HG02870 (cell line): ENCODE results near the gene STRA6.

Source experiments
- ATAC-seq: cut with Tn5 transposase; IDR thresholded peaks from one replicate; pipeline ENCODE4 v1.9.1; 2021; ENCODE audit warnings: mild to moderate bottlenecking, moderate library complexity; ENCODE audit not compliant: unreplicated experiment

The STRA6 gene

DNA sequence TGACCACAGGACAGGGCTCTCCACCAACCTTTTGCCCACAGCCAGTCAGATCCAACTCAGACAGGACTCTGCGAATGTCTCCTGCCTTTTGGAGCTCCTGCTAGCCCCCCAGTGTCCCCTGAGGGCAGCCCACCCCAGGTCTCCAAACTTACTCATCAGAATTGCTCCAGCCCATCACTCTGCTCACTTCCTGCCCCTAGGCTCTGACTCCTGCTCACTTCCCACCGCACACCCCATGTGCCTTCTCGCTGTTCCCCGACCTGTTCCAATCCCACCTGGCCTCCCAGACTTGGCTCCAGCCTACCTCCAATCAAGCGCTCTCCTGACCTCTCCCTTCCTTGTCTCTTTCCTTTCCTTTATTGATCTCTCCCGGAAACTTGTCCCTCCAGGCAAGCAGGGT is 5.9 kb upstream of the STRA6 start:
- ATAC-seq = no peak

DNA sequence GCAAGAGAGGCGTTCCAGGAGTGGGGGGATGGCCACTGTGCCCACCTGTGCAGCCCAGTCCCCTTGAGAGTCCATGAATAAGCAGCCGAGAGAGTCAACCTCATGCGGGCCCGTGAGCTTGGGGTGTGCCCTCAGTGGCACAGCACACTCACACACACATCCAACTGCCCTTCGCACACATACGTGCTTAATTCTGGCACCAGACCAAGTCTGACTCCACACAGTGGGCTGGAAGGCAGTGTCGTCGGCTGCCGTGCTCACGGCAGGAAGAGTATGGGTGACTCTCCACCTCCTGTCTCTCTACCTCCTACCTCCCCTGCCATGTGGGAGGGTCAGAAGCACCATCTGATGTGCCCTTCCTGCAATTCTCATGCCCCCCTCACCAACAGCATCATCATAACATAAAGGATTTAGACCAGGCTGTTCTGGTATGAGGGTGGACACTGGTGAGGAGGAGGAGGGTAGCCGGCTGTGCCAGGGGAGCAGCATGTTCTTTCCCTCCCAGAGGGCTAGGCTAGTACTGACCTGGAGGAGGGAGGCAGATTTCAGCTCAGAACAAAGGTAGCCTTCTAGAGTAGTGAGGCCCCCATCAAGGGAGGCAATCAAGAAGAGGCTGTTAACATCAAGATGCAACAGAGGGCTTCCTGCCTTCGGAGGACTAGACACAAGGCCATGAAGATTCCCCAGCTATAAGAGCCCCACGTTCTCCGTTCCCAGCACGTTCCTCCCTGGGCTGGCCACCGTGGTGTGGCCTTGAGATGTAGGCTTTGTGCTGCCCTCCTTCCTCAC is 5.3 kb upstream of the STRA6 start:
- ATAC-seq = no peak

DNA sequence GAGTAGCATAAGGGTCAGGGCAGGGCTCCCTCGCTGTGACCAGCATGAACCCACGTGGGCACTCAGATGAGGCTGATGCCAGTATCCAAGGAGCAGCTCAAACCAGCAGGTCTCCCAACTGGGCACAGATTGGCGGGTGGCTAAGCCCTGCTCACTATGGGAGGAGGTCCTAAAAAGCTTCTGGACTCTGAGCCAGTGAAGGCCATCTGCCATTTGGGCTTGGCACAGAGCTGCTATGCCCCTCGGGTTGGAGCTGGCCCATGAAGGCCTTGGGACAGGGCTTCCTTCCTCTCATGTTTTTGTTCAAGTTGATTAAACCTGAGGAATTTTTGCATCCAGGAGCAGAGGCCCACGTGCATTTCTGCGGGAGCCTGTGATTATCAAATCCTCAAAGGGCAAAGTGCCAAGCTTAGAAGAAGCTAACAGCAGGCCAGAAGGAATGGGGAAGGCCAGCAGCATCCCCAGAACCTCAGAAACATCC is 4.3 kb upstream of the STRA6 start:
- ATAC-seq = no peak

DNA sequence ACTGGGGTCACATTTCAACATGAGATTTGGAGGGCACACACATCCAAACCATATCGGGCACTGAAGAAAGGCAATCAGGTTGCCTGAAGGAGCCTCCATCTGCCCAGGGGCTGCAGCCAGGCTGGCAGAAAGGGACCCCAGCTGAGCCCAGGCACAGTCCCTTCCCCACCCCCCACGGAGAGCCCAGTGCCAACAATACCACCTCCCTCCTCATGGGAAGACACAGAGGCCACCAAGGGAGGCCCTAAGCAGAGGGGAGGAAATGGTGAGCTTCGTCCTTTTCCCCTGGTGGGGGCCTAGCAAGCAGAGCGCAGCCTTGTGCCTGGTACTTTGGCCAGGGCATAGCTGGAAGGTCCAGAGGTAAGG is 3.0 kb upstream of the STRA6 start:
- ATAC-seq = no peak

DNA sequence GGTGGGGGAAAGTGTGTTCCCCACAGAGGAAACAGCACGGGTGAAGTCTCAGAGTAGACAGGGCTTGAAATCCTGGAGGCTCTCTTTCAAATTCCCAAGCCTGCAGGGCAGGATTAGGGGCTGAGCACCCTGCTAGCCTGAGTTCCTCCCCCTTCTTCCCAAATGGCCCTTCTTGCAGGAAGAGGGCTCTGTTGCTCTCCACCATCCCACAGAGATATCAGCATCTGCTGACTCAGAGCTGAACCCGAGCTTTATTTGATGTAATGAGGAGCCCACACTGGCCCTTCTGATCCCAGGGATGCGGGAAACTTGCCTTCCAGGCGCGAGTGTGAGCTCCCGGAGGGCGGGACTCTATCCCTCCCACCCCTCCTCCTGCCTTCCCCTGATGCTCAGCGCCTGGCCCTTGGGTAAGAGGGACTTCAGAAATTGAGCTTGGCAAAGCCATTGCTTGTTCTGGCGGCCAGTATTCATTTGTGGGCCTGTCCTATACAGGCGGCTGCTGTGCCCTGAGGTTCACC is 1.4 kb upstream of the STRA6 start:
- no peak for ATAC-seq

DNA sequence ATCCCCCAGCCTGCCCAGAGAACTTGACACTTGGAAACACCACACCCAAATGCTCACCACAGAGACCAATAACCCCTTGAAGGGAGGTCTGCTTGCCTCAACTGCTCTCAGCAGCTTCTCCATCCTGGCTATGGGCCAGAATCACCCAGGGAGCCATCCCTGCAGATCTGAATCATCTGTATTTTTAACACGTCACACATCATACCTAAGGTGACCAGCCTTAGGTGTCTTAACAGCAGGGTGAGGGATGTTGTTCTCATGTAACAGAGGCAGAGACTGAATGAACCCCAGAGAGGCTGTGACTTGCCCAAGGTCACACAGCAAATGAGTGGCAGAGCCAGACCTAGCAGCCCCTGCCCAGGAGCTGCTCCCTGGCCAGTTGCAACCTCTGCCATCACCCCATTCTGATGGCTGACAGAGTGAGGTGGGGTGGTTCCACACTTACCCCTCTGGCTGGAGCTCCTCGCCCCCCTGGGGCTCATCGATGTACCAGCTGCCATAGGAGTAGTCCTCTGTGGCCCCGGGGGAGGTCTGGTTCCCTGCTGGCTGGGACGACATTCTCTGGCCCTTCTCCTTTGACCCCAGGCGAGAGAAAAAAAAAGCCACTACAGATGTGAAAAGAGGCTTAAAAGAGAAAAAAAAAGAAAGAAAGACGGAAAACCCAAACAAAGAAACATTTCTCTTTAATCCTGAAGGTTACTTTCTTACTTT is 722 bp downstream of the STRA6 start:
- ATAC-seq = no peak

DNA sequence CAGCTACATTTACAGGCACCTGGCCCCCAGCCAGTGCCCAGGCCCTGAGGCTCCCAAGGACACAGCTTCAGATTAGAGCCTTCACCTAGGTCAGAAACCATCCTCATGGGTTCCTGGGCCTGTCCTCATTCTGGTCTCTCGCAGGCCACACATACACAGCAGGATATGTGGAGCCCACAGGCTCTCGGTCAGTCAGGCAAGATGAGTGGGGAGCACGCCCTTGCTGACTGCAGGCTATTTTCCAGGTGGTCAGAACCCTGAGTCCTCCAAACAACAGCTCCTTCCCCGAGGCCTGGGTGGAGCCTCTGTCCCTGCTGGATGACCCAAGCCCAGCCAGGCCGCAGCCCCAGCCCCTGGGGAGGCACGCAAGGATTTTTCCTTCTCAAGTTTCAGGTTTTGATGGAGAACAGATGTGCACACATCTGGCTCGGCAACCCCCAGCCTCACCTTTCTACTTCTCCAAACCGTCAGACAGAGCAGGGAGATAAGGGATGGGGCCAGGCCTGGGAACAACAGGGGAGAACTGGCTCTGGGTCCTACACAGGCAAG is 1.6 kb downstream of the STRA6 start:
- no peak for ATAC-seq

DNA sequence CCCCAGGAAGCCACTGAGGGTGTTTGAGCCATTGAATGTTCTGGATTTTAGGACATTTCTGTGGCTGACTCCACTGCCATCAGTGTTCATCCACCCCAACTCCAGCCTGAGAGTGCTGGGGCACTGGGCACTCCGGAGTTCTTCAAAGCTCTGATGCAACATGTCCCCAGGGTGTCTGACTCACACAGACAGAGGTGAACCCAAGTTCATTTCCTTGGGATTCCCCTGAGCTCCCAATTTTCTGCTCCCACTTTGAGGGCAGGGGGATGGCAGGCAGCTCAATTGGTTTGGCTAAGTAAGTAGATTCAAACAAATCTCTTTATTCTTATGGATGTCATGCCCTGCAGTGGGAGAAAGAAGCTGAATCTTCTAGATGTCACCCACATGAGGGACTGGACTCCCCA is 2.2 kb downstream of the STRA6 start:
- no peak for ATAC-seq

DNA sequence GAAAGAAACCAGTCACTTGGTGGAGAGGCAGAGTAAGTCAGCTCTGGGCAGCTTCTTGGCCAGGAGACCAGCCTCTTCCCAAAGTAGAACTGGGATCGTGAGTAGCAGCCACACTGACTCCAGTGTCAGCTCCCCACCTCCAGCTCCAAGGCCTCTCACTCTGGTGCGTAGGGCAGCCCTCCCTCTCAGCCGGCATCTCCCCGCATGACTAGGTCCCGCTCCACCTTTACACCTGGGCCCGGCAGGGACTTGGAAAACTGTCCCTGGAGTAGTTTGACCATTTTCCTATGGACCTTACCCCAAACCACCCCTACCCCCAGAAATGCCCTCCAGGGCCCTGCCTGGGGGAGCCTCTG is 3.3 kb downstream of the STRA6 start:
- no peak for ATAC-seq

DNA sequence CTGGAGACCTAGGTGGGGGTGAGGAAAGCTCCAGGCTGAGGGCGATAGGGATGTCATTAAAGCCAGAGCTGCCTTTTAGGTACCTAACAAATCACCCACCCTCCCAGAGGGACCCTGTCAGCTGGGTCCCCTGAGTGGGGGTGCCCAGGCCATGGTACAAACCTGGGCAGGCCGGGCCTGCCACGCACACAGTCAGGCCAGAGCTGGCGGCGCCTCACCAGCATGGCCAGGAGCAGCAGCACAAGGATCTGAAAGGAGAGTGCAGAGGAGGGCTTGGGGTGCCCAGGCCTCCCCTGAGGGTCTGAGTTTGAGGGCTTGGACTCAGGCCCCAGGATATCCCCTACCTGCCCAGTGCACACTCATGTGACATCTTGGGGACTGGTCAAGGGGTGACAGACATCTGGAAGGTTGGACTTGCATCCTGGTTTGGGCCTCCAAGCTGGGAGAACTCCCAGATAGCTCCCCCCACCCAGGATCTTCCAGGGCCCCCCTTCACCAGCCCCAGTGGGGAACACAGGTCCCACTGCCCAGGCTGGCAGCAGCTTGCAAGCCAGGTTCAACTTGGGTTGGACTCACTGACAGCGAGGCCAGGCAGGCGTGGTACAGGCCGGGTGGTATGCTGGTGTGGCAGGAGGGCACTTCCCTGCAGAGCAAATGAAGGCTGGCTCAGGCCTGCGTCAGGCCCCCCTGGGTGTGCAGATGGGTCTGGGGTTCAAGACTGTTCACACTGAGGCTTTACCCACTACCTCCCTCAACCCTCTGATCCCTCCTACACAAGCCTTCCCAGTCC is 5.2 kb downstream of the STRA6 start:
- ATAC-seq = no peak

DNA sequence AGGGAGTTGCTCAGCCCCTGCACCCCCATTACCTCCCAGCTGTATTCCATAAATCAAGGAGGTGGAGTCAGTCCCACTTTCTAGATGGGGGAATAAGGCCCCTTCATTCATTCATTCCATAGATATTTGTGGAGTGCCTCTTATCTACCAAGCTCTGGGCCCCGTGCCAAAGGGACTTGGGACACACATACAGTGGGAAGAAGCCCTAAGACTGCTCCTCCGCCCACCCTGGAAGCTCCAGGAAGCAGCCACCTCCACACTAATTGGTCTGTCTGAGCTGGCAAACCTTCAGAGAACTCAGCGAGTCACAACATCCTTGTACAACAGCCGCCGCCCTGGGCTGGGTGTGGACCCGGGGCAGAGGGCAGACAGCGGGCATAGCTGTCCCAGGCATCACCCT is 6.4 kb downstream of the STRA6 start:
- ATAC-seq = no peak

DNA sequence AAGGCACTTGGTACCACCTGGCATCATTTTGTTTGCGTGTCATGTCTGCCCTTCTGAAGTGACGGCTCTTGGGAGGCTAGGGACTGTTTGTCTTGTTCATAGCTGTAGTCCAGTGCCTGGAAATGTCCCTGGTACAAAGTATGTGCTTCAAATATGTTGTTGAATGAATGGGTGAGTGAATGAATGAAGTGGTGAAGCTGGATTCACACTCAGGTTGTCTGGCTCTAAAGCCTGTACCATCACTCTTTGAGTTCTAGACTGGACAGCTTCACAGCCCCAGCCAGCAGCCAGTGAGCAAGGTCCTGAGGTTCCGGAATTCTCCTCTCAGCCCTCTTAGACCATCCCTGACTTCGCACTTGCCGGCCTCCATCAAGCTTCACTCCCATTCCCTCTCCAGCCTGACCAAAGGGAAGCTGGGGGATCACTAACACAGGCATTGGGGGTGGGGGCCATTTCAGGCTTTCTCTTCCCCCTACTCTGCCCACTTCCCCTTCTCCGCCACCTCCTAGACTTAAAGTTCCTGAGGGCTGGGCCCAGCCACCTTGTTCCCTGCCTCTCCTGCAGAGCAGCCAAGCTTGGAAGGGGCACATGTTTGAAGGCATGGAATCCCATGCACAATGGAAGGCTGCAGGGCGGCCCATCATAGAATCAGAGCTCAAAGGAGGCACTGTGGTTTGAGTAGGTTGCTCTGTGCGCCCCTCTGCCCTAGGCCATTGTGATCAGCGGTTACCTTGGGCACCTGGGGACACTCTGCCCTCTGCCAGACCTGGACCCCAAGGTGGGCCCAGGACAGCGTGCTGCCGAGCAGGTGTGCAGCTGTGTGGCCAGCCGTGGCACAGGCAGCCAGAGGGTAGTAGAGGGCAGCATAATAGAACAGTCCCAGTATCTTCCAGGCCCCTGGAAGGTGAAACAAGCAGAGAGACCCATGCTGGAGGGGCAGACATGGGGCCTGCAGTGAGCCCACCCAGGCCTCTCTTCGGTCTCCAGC is 7.7 kb downstream of the STRA6 start:
- no peak for ATAC-seq

DNA sequence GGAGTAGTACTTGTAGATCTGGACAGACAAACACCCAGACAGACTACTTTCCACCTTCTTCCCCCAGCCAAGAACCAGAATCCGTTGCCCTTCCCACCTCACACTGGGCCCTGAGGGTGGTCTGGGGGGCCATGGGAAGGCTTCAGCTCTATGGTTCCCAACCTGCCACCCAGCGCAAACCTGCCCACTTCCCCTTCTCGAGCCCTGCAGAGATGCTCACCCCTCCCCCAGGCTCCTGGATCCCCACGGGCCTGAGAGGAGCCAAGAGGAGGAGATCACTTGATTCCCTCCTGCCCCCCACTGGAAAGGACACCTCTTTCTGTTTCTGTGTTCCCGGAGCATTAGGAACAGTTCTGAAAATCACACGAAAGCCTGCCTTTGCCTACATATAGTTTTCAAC is 8.7 kb downstream of the STRA6 start:
- ATAC-seq = no peak

DNA sequence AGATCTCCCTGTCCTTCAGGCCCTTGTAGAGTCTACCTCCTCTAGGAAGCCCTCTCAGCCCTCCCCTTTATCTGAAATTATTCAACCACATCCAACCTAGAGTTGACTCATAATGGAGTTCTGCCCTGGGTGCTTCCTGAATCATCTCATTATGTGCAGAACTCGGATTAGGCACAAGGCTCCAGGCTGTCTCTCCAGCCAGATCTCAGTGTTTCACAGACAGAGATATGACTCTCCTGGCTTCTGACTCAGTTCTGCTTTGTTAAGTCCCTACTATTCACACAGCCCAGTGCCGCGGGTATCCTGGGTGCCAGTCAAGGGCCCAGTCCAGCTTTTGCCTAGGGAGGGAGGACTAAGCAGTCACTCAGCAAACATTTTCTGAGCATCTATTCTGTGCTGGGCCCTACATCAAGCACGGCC is 9.3 kb downstream of the STRA6 start:
- no peak for ATAC-seq

DNA sequence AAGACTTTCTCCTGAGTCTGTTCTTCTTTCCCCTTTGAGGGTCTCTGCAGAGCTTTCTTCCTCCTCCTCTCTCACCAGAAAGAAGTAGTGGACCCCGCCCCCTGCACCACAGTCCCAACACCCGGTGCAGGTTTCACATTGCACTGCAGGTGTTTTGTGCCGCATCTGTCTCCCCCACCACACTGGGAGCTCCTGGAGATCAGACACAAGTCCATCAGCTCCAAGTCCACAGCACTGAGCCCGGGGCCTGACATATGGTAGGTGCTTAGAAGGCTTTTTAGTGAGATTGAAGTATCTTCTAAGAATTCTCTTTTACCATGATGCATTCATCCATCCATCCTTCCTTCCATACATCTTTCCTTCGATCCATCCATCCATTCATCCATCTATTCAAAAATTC is 9.8 kb downstream of the STRA6 start:
- ATAC-seq = no peak

DNA sequence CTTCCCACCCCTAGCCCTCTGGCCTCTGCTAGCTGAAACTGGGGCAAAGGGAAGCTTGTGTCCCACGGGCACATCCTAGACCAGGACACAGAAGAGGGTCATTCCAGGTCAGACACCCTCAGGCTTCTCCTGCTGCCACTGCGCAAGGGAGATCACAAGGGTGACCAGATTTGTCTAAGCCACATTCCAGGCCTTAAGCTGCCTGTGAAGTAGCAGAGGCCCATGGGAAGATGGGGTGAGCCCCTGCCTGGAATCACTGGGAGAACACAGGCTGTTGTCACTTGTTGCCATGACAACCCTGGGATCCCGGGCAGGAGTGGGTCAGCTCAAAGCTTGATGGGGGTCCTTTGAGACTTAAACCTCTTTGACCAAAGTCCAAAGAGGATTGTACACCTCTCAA is 10.8 kb downstream of the STRA6 start:
- ATAC-seq = no peak

DNA sequence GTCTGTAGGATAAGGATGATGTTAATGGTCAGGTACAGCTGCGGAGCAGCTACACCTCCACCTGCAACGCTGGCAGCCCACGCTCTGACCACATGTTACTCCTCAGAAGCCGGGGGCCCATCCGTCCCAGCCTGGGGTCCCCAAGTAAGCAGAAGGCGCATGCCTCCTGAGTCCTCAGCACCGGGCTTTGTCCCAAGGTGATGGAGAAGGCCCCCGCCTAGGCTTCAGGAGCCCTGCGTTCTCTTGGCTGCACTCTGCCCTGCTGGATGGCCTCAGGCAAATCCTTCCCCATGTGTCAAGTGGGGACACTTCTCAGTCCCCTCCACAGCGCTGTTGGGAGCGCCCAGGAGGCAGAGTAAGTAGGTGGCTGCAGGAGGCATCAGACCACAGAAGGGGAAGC is 14.4 kb downstream of the STRA6 start:
- no peak for ATAC-seq

DNA sequence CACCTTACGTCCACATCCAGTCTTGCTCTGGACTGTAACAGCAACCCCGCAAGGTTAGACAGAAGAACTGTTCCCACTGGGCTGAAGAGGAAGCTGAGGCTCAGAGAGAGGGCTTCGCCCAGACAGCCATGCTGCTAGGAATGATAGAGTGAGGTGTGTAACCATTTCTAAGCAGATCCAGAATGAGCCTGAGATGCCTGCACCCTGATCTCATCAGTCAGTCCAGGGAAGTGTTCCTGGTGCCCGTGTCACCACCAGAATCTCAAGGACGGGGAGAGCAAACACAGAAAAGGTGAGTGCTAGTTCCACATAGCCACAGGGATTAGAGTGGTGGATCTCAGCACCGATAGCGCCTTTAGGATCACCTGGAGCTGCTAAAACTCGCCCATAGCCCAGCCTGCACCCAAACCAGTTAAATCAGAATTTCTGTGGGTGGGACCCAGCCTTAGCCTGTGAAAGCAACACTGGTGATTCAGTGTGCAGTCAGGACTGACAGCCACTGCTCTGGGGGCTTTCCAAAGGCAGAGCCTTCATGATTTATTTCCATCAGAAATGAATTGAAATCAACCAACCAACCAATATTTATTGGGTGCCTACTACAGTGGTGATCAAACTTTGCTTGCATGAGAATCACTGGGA is 16.8 kb downstream of the STRA6 start:
- no peak for ATAC-seq

DNA sequence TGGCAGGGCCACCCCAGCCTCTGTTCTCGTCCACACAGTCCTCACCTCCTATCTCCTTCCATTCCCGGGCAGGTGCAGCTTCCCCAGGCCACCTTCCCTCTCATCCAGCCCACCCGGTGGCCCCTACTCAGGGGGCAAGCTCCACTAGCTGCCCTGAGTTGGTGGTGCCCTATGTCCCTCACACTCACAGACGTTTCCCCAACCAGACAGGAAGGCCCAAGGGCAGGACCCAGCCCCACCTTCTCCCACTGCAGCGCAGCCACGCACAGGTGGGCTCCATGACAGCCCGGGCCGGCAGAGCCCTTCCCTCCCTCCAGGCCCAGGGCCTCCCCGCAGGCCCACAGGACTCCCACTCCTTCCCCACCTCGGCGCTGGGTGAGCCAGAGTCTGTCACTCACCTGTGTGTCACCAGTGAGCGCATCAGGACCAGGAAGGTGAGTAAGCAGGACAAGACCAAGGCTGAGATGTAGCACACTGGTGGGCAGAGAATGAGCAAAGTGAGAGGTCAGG is 17.9 kb downstream of the STRA6 start:
- ATAC-seq = no peak
